Activated CD4-positive, alpha-beta T cell treated with anti-CD3 and anti-CD28 coated beads, Interleukin-2, amount 50 U/mL, for 4 hours (primary cell): ENCODE results near the gene CDC25A.
A peak's percentile ranks its signal among the peaks of the same experiment; 100 is the strongest.

Experiments
- DNase-seq, 2 experiments: peaks; one replicate each; pipeline ENCODE4 v3.0.0-alpha.2; 2020

The CDC25A gene

GRCh38 chr3:48194446-48195071, 6.3 kb upstream of the CDC25A start:
- DNase-seq, result no peak

GRCh38 chr3:48190911-48191310, 2.7 kb upstream of the CDC25A start:
- DNase-seq, result no peak

- DNase-seq, result no peak
Observed at GRCh38 chr3:48189321-48189720, 1.1 kb upstream of the CDC25A start.

GRCh38 chr3:48187579-48188265, 495 bp downstream of the CDC25A start:
- DNase-seq, result peak in 1 of 2 experiments; percentile 2

- no peak for DNase-seq
Observed at GRCh38 chr3:48187301-48187578, 977 bp downstream of the CDC25A start.

GRCh38 chr3:48186631-48187300, 1.5 kb downstream of the CDC25A start:
- no peak for DNase-seq

- DNase-seq, result no peak
Observed at GRCh38 chr3:48185129-48185528, 3.1 kb downstream of the CDC25A start.

GRCh38 chr3:48184299-48184698, 3.9 kb downstream of the CDC25A start:
- no peak for DNase-seq

- no peak for DNase-seq
Observed at GRCh38 chr3:48180531-48181253, 7.5 kb downstream of the CDC25A start.

- no peak for DNase-seq
Observed at GRCh38 chr3:48180021-48180420, 8.2 kb downstream of the CDC25A start.

- no peak for DNase-seq
Observed at GRCh38 chr3:48178072-48178471, 10.1 kb downstream of the CDC25A start.

- DNase-seq, result peak; percentile 29 to 31
Observed at GRCh38 chr3:48157950-48158376, 30.3 kb downstream of the CDC25A start.

- no peak for DNase-seq
Observed at GRCh38 chr3:48157202-48157840, 30.9 kb downstream of the CDC25A start.

- DNase-seq, result no peak
Observed at GRCh38 chr3:48156163-48156562, 32.1 kb downstream of the CDC25A start.

- no peak for DNase-seq
Observed at GRCh38 chr3:48155122-48155521, 33.1 kb downstream of the CDC25A start.

- DNase-seq, result no peak
Observed at GRCh38 chr3:48151807-48152427, 36.3 kb downstream of the CDC25A start.

GRCh38 chr3:48151058-48151806, 37.0 kb downstream of the CDC25A start:
- DNase-seq, result peak; percentile 23 to 44

GRCh38 chr3:48143992-48144391, 44.2 kb downstream of the CDC25A start:
- DNase-seq, result no peak

- DNase-seq, result no peak
Observed at GRCh38 chr3:48143567-48143966, 44.6 kb downstream of the CDC25A start.

- DNase-seq, result no peak
Observed at GRCh38 chr3:48142316-48142870, 45.8 kb downstream of the CDC25A start.

GRCh38 chr3:48141604-48142137, 46.5 kb downstream of the CDC25A start:
- DNase-seq, result no peak
